B cell (primary cell): ENCODE data around the gene MYOC. TPM values are rescaled to one million over a fixed set of nuclear protein-coding genes. Genes with fewer than 3 reads are reported as not detected.
"Not testable (repeated sequence)": the region's sequence is repeated elsewhere in the genome, so short reads cannot be mapped to it uniquely, and the experiment has no call there.

ENCODE experiments used
- ATAC-seq: fragments of 200-7000 bp; cut with Tn5 transposase; one replicate; pipeline ENCODE4 v1.10.0; 2021; ENCODE audit warnings: low read depth, mild to moderate bottlenecking, moderate number of reproducible peaks, moderate library complexity
- CTCF ChIA-PET: fragments of 350-600 bp; sonication (Branson Sonifier 250); formaldehyde crosslinking; loops from one replicate; lab custom pipeline; 2021; ENCODE audit warnings: antibody characterized with exemption, inconsistent platforms; lab: Charles Lee
- POLR2A ChIA-PET: fragments of 350-600 bp; sonication (Branson Sonifier 250); formaldehyde crosslinking; loops from one replicate; lab custom pipeline; 2021; ENCODE audit warnings: antibody characterized with exemption; lab: Charles Lee
- DNase-seq: peaks from one replicate; pipeline ENCODE4 v3.0.0; 2013
- H2AFZ ChIP-seq: 2 replicates; pipeline ENCODE4 v1.6.1; 2012; ENCODE audit warnings: mild to moderate bottlenecking, low read depth, low read length; ENCODE audit not compliant: insufficient read depth, poor library complexity, severe bottlenecking
- H3K27ac ChIP-seq, 2 donors: 1 replicate in 1 of 2; 2 replicates in 1 of 2; pipeline ENCODE4 v1.5.1; 2012 to 2013; ENCODE audit warnings: low read length in 2 of 2, mild to moderate bottlenecking in 2 of 2, moderate library complexity in 1 of 2
- H3K27me3 ChIP-seq, 4 experiments: fragments of 200-600 bp in 1 of 4; sonication (generic) in 1 of 4; replicated peaks in 1 of 4; 1 replicate in 2 of 4; 2 replicates in 2 of 4; pipeline versions ENCODE4 v1.6.1 to v1.7.0; 2013 to 2016; ENCODE audit warnings: low read length in 3 of 4, mild to moderate bottlenecking in 2 of 4, mixed read lengths in 1 of 4, moderate library complexity in 1 of 4; ENCODE audit not compliant: insufficient read depth in 4 of 4, control insufficient read depth in 3 of 4; ENCODE audit errors: control extremely low read depth in 1 of 4
- H3K36me3 ChIP-seq, 2 experiments: replicated peaks in 1 of 2; 1 replicate in 1 of 2; 2 replicates in 1 of 2; pipeline versions ENCODE4 v1.6.1 to v1.7.1; 2013; ENCODE audit warnings: low read length in 1 of 2; ENCODE audit not compliant: insufficient read depth in 2 of 2, control insufficient read depth in 1 of 2; ENCODE audit errors: control extremely low read depth in 1 of 2, extremely low read depth in 1 of 2
- H3K4me1 ChIP-seq, 2 donors: fragments of 200-600 bp in 1 of 2; sonication (generic) in 1 of 2; 1 replicate in 1 of 2; 2 replicates in 1 of 2; pipeline versions ENCODE4 v1.5.1 to v1.6.1; 2013 to 2017; ENCODE audit warnings: low read length in 2 of 2; ENCODE audit not compliant: control insufficient read depth in 2 of 2, insufficient read depth in 2 of 2
- H3K4me2 ChIP-seq: replicated peaks from 2 replicates; pipeline ENCODE3; 2012; ENCODE audit warnings: mild to moderate bottlenecking, low read depth, low read length; ENCODE audit not compliant: poor library complexity, severe bottlenecking
- H3K4me3 ChIP-seq, 5 experiments: fragments of 200-600 bp in 1 of 5; sonication (generic) in 1 of 5; 1 replicate in 3 of 5; 2 replicates in 2 of 5; pipeline versions ENCODE4 v1.5.1 to v1.7.0; 2011 to 2016; ENCODE audit warnings: low read length in 4 of 5, mild to moderate bottlenecking in 4 of 5, low read depth in 2 of 5, control low read depth in 1 of 5, moderate library complexity in 1 of 5; ENCODE audit not compliant: insufficient read depth in 1 of 5; ENCODE audit errors: control extremely low read depth in 1 of 5, extremely low read depth in 1 of 5
- H3K79me2 ChIP-seq: fragments of 200-600 bp; sonication (generic); one replicate; pipeline ENCODE4 v1.6.0; 2016; ENCODE audit warnings: low read length; ENCODE audit not compliant: control insufficient read depth, insufficient read depth
- H3K9ac ChIP-seq: fragments of 200-600 bp; sonication (generic); 2 replicates; pipeline ENCODE4 v1.6.1; 2017; ENCODE audit warnings: mild to moderate bottlenecking, low read length, moderate library complexity
- H3K9me3 ChIP-seq, 3 donors: one replicate each; pipeline versions ENCODE4 v1.6.1 to v1.7.1; 2013; ENCODE audit warnings: low read length in 2 of 3; ENCODE audit not compliant: control insufficient read depth in 2 of 3, insufficient read depth in 1 of 3; ENCODE audit errors: control extremely low read depth in 1 of 3
- H4K20me1 ChIP-seq: 2 replicates; pipeline ENCODE4 v1.6.0; 2012; ENCODE audit warnings: mild to moderate bottlenecking, low read length; ENCODE audit not compliant: insufficient read depth, control insufficient read depth, poor library complexity, severe bottlenecking
- H3K27ac Mint-ChIP-seq: one replicate; pipeline ENCODE4 v1.8.0; 2021; ENCODE audit warnings: mixed read lengths
- H3K27me3 Mint-ChIP-seq: one replicate; pipeline ENCODE4 v1.8.0; 2021; ENCODE audit warnings: mixed read lengths
- H3K4me1 Mint-ChIP-seq: one replicate; pipeline ENCODE4 v1.8.0; 2021; ENCODE audit warnings: mixed read lengths
- H3K4me3 Mint-ChIP-seq: one replicate; pipeline ENCODE4 v1.8.0; 2021; ENCODE audit warnings: mixed read lengths
- H3K9me3 Mint-ChIP-seq: one replicate; pipeline ENCODE4 v1.8.0; 2022; ENCODE audit warnings: mixed read lengths; ENCODE audit not compliant: insufficient read depth
- CTCF ChIP-seq: fragments of 200-600 bp; IDR thresholded peaks from one replicate; pipeline ENCODE4 v1.8.0; 2022; ENCODE audit warnings: antibody characterized with exemption, mild to moderate bottlenecking
- EZH2 ChIP-seq: IDR thresholded peaks from 2 replicates; pipeline ENCODE4 v1.6.1; 2012; ENCODE audit warnings: borderline replicate concordance, low read depth, mild to moderate bottlenecking, moderate library complexity, low read length; ENCODE audit not compliant: insufficient read depth, poor library complexity, severe bottlenecking
- WGBS: methylation state at CpG from one replicate; pipeline ENCODE4 v1.1.5; 2013; ENCODE audit warnings: missing lambda C conversion rate; ENCODE audit not compliant: insufficient coverage; 5-methylcytosine and 5-hydroxymethylcytosine counted together
- intact Hi-C: fragments of 100-400 bp; cut with micrococcal nuclease; formaldehyde crosslinking; loops from one replicate; pipeline ENCODE4 v1.10.0; 2022
- polyA minus RNA-seq: library from RNA; depleted of rRNA, polyadenylated mRNA; stranded (reverse); fragments of >200 nt; gene quantifications from 2 replicates; pipeline ENCODE4 v1.2.3, GENCODE V29; 2012
- polyA plus RNA-seq: library from polyadenylated mRNA; depleted of rRNA; stranded (reverse); fragments of >200 nt; gene quantifications from 2 replicates; pipeline ENCODE4 v1.2.3, GENCODE V29; 2012
- total RNA-seq, 2 donors: library from RNA; stranded (reverse); fragments of 120-200 nt in 1 of 2; gene quantifications; 1 replicate in 1 of 2; 2 replicates in 1 of 2; pipeline versions ENCODE4 v1.2.3 to v1.2.4, GENCODE V29; 2013 to 2022

Gene MYOC
- total RNA-seq, result not detected in 2 replicates
- 0.07 TPM for total RNA-seq (2013)
- polyA plus RNA-seq, result not detected in 2 replicates
- not detected in 2 replicates for polyA minus RNA-seq

DNA sequence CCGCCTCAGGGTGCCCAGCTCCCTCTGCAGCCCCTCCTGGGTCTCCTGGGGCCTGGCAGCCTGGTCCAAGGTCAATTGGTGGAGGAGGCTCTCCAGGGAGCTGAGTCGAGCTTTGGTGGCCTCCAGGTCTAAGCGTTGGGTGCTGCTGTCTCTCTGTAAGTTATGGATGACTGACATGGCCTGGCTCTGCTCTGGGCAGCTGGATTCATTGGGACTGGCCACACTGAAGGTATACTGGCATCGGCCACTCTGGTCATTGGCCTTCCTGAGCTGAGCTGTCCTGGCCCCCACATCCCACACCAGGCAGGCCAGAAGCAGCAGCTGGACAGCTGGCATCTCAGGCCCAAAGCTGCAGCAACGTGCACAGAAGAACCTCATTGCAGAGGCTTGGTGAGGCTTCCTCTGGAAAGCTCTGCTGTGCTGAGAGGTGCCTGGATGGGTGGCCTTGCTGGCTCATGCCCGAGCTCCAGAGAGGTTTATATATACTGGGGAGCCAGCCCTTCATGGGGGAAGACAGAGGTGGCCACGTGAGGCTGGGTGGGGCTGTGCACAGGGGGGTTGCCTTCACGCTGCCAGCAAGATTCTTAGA is at the start of gene MYOC:
TSS of gene MYOC (minus strand) at position 455 of the 589 bp plus-strand sequence. CDS start at position 378, 77 bp downstream.
- ChIA-PET CTCF (no interaction called here), POLR2A (no interaction called here)
- H3K4me3 Mint-ChIP-seq, result no peak within 1 kb of the TSS
- ATAC-seq (no peak), DNase-seq (no peak)
- TF ChIP-seq CTCF (no peak), EZH2 (no peak)
- H3K4me1 Mint-ChIP-seq, result peaks cover 10% of the 10 kb centered on the region
- Histone ChIP-seq H3K4me3 (no peak within 1 kb of the TSS), H3K4me1 (peaks cover 8 to 13% of the 10 kb centered on the region in 2 donors), H3K36me3 (no peaks in the 10 kb centered on the region), H3K27ac (no peak within 1 kb of the TSS), H3K9me3 (no peaks in the 10 kb centered on the region), H3K27me3 (peaks cover 0 to 20% (median 2%) of the 10 kb centered on the region in 4 experiments), H3K79me2 (no peaks in the 10 kb centered on the region), H3K9ac (no peak within 1 kb of the TSS), H3K4me2 (no peak within 1 kb of the TSS), H4K20me1 (no peaks in the 10 kb centered on the region), H2AFZ (no peak within 1 kb of the TSS)
- WGBS, result 73% methylated on average over 6 of the region's 8 CpGs
- intact Hi-C loops, result no loop called here
- peaks cover 43% of the 10 kb centered on the region for H3K27me3 Mint-ChIP-seq
- H3K27ac Mint-ChIP-seq, result no peak within 1 kb of the TSS
- no peaks in the 10 kb centered on the region for H3K9me3 Mint-ChIP-seq

DNA sequence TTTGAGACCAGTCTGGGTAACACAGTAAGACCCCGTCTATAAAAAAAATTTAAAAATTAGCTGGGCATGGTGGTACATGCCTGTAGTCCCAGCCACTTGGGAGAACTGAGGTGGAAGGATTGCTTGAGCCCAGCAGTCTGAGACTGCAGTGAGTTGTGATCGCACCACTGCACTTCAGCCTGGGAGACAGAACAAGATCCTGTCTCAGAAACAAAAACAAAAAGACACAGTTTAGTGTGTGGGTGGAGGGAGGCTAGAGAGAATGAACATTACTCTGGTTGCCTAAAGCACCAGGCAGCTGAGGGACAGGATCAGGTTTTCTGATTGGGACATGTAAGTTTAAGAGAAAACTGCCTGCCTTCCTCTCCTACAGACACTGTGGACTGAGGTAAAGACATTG is 47.0 kb upstream of the MYOC start:
- Histone ChIP-seq H3K4me2 (no peak overlapping the region), H4K20me1 (no peaks in the 10 kb centered on the region), H3K27me3 (no peaks in the 10 kb centered on the region), H3K9ac (no peak overlapping the region), H2AFZ (no peak overlapping the region), H3K36me3 (peaks cover 2 to 8% of the 10 kb centered on the region in 2 experiments), H3K4me3 (no peak overlapping the region), H3K9me3 (peaks cover 0 to 3% (median 0%) of the 10 kb centered on the region in 3 donors), H3K4me1 (no peaks in the 10 kb centered on the region), H3K79me2 (no peaks in the 10 kb centered on the region), H3K27ac (no peak overlapping the region)
- no peak for TF ChIP-seq CTCF
- TF ChIP-seq EZH2, result no peak
- no peaks in the 10 kb centered on the region for H3K27me3 Mint-ChIP-seq
- intact Hi-C loops, result no loop called here
- no peak for DNase-seq
- H3K9me3 Mint-ChIP-seq, result peaks cover 8% of the 10 kb centered on the region
- no peaks in the 10 kb centered on the region for H3K4me1 Mint-ChIP-seq
- 100% methylated on average over 1 of the region's 2 CpGs for WGBS
- H3K27ac Mint-ChIP-seq, result no peak overlapping the region
- POLR2A ChIA-PET, result no interaction called here
- CTCF ChIA-PET, result interaction anchor here (0.9 kb wide), 1 partner anchor 752 kb away, joined by 3 read pairs; no protein-coding TSS in a partner anchor
- H3K4me3 Mint-ChIP-seq, result no peak overlapping the region
- no peak for ATAC-seq

DNA sequence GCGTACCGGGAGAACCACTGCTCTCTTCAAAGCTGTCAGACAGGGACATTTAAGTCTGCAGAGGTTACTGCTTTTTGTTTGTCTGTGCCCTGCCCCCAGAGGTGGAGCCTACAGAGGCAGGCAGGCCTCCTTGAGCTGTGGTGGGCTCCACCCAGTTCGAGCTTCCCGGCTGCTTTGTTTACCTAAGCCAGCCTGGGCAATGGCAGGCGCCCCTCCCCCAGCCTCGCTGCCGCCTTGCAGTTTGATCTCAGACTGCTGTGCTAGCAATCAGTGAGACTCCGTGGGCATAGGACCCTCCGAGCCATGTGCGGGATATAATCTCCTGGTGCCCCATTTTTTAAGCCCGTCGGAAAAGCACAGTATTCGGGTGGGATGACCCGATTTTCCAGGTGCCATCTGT is 43.3 kb upstream of the MYOC start:
- H4K20me1 ChIP-seq, H3K27me3 ChIP-seq, ATAC-seq, H3K27me3 Mint-ChIP-seq, H3K27ac Mint-ChIP-seq, POLR2A ChIA-PET, DNase-seq, H3K4me1 Mint-ChIP-seq, H3K4me2 ChIP-seq, H3K4me1 ChIP-seq, H3K4me3 ChIP-seq, H3K9ac ChIP-seq, CTCF ChIA-PET, intact Hi-C loops, H2AFZ ChIP-seq, H3K79me2 ChIP-seq, H3K27ac ChIP-seq, H3K4me3 Mint-ChIP-seq, H3K36me3 ChIP-seq, H3K9me3 Mint-ChIP-seq, H3K9me3 ChIP-seq: not testable (repeated sequence)
- 100% methylated on average over 7 of the region's 14 CpGs for WGBS
